Measurements from ENCODE around the gene PDSS2.
"Not testable (repeated sequence)": the region's sequence is repeated elsewhere in the genome, so short reads cannot be mapped to it uniquely, and the experiment has no call there.

The PDSS2 gene

GRCh38 chr6:107491138-107491609 is 31.8 kb upstream of the PDSS2 start:
- H3K4me1 ChIP-seq (ENCODE audit: control insufficient read depth in 5 of 5, insufficient read depth in 5 of 5, low read length in 5 of 5): peaks cover 8 to 73% (median 51%) of the 10 kb centered on the region in 5 donors

GRCh38 chr6:107490566-107491137 is 31.3 kb upstream of the PDSS2 start:
- H3K9ac ChIP-seq (ENCODE audit: low read length in 5 of 5): peak overlapping the region in 4 of 5 donors; percentile 39 to 66 (median 56)
- peaks cover 8 to 68% (median 48%) of the 10 kb centered on the region in 5 donors for H3K4me1 ChIP-seq (ENCODE audit: control insufficient read depth in 5 of 5, insufficient read depth in 5 of 5, low read length in 5 of 5)
- H3K36me3 ChIP-seq (ENCODE audit: control insufficient read depth in 5 of 5, insufficient read depth in 5 of 5, low read length in 5 of 5): no peaks in the 10 kb centered on the region
- H3K4me3 ChIP-seq (ENCODE audit: low read depth in 1 of 5, low read length in 5 of 5): peak overlapping the region; percentile 72 to 78 (median 75)
- no peaks in the 10 kb centered on the region for H3K9me3 ChIP-seq (ENCODE audit: control insufficient read depth in 5 of 5, low read length in 5 of 5)
- peak overlapping the region; percentile 47 for H3K27ac ChIP-seq (ENCODE audit: low read depth, low read length)
- peaks cover 0 to 36% (median 13%) of the 10 kb centered on the region in 5 donors for H3K27me3 ChIP-seq (ENCODE audit: control insufficient read depth in 5 of 5, insufficient read depth in 4 of 5, low read length in 5 of 5)

More at GRCh38 chr6:107491138-107491609, 31.8 kb upstream of the PDSS2 start:
- peak overlapping the region; percentile 72 to 78 (median 75) for H3K4me3 ChIP-seq (ENCODE audit: low read depth in 1 of 5, low read length in 5 of 5)
- H3K9me3 ChIP-seq (ENCODE audit: control insufficient read depth in 5 of 5, low read length in 5 of 5): no peaks in the 10 kb centered on the region
- no peaks in the 10 kb centered on the region for H3K36me3 ChIP-seq (ENCODE audit: control insufficient read depth in 5 of 5, insufficient read depth in 5 of 5, low read length in 5 of 5)
- peaks cover 0 to 36% (median 13%) of the 10 kb centered on the region in 5 donors for H3K27me3 ChIP-seq (ENCODE audit: control insufficient read depth in 5 of 5, insufficient read depth in 4 of 5, low read length in 5 of 5)
- peak overlapping the region in 3 of 5 donors; percentile 39 to 66 (median 57) for H3K9ac ChIP-seq (ENCODE audit: low read length in 5 of 5)
- H3K27ac ChIP-seq (ENCODE audit: low read depth, low read length): no peak overlapping the region

DNA sequence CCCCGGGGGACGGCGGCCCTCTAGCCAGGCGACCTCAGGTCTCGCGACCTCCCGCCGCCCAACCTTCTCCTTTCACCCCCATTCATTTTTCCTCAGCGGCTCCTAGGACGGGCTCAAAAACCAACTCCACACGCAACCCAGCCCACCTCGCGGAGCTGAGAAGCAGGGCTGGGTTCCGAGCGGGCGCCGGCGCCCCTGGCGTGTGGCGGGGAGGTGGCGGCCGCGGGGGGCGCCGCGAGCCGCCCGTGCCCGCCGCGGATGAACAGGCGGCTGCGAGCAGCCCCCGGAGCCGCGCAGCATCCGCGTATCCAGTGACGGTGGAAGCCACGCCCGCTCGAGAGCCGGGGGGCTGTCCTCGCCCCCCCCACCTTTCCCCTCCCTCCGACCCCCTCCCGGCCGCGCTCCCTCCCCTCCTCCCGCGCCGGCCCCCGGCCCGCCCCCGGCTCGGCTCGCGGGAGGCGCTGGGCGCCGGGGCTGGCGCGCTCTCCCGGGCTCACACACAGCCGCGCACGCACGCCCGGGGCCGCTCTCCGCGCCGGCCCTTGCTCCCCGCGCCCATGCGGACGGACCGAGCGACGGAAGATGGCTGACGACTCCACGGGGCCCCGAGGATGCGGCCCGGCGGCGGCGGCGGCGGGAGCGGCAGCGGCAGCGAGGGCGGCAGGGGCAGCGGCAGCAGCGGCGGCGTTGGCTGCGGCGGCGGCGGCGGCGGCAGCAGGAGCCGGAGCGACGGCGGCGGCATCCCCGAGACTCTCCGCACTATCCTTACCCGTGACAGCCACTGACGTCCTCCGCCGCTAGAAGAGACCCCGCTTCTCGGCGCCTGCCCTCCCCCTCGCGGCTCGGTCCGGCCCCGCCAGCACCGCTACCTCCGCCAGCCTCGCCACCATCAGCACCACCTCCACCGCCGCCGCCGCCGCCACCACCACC is 30.5 kb upstream of the PDSS2 start, which contains the start of gene SOBP:
TSS of gene SOBP (plus strand) at position 482 of the 930 bp plus-strand sequence. CDS start 500 bp downstream, outside the sequence.
- peak within 1 kb of the TSS; percentile 47 for H3K27ac ChIP-seq (ENCODE audit: low read depth, low read length)
- H3K9me3 ChIP-seq (ENCODE audit: control insufficient read depth in 5 of 5, low read length in 5 of 5): no peaks in the 10 kb centered on the region
- H3K36me3 ChIP-seq (ENCODE audit: control insufficient read depth in 5 of 5, insufficient read depth in 5 of 5, low read length in 5 of 5): no peaks in the 10 kb centered on the region
- peak within 1 kb of the TSS in 4 of 5 donors; percentile 45 to 66 (median 56) for H3K9ac ChIP-seq (ENCODE audit: low read length in 5 of 5)
- peaks cover 3 to 62% (median 44%) of the 10 kb centered on the region in 5 donors for H3K4me1 ChIP-seq (ENCODE audit: control insufficient read depth in 5 of 5, insufficient read depth in 5 of 5, low read length in 5 of 5)
- peak within 1 kb of the TSS; percentile 72 to 78 (median 75) for H3K4me3 ChIP-seq (ENCODE audit: low read depth in 1 of 5, low read length in 5 of 5)
- peaks cover 0 to 36% (median 13%) of the 10 kb centered on the region in 5 donors for H3K27me3 ChIP-seq (ENCODE audit: control insufficient read depth in 5 of 5, insufficient read depth in 4 of 5, low read length in 5 of 5)

- Histone ChIP-seq H3K4me1 (ENCODE audit: control insufficient read depth in 5 of 5, insufficient read depth in 5 of 5, low read length in 5 of 5) (peaks cover 3 to 54% (median 40%) of the 10 kb centered on the region in 5 donors), H3K27me3 (ENCODE audit: control insufficient read depth in 5 of 5, insufficient read depth in 4 of 5, low read length in 5 of 5) (peaks cover 0 to 36% (median 13%) of the 10 kb centered on the region in 5 donors), H3K27ac (ENCODE audit: low read depth, low read length) (peak overlapping the region; percentile 46), H3K9me3 (ENCODE audit: control insufficient read depth in 5 of 5, low read length in 5 of 5) (no peaks in the 10 kb centered on the region), H3K4me3 (ENCODE audit: low read depth in 1 of 5, low read length in 5 of 5) (peak overlapping the region; percentile 65 to 74 (median 71)), H3K9ac (ENCODE audit: low read length in 5 of 5) (peak overlapping the region in 3 of 5 donors; percentile 20 to 53 (median 45)), H3K36me3 (ENCODE audit: control insufficient read depth in 5 of 5, insufficient read depth in 5 of 5, low read length in 5 of 5) (no peaks in the 10 kb centered on the region)
These were observed 29.7 kb upstream of the PDSS2 start for GRCh38 chr6:107488875-107489635.

- Histone ChIP-seq H3K4me3 (ENCODE audit: low read depth in 1 of 5, low read length in 5 of 5) (peak overlapping the region; percentile 65 to 74 (median 71)), H3K36me3 (ENCODE audit: control insufficient read depth in 5 of 5, insufficient read depth in 5 of 5, low read length in 5 of 5) (no peaks in the 10 kb centered on the region), H3K9me3 (ENCODE audit: control insufficient read depth in 5 of 5, low read length in 5 of 5) (no peaks in the 10 kb centered on the region), H3K9ac (ENCODE audit: low read length in 5 of 5) (peak overlapping the region in 1 of 5 donors; percentile 53), H3K4me1 (ENCODE audit: control insufficient read depth in 5 of 5, insufficient read depth in 5 of 5, low read length in 5 of 5) (peaks cover 3 to 46% (median 40%) of the 10 kb centered on the region in 5 donors), H3K27ac (ENCODE audit: low read depth, low read length) (peak overlapping the region; percentile 46), H3K27me3 (ENCODE audit: control insufficient read depth in 5 of 5, insufficient read depth in 4 of 5, low read length in 5 of 5) (peaks cover 0 to 36% (median 13%) of the 10 kb centered on the region in 5 donors)
These were observed 29.0 kb upstream of the PDSS2 start for GRCh38 chr6:107488174-107488874.

DNA sequence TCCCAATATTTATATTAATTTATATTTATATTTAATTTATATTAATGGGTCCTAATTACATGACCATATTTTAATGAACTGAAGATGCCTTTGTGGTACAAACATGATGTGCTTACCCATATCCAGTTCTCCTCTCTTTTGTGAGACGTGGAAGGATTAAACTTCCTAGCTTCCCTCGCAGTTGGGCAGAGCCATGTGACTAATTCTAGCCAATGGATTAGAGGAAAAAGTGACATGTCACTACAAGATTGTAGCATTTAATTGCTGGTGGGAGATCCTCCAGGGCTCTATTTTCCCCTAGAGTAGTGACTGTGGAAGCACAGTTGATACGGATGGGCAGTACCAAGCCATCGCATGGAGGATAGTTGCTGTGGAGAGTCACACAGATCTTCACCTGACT is 25.8 kb upstream of the PDSS2 start:
- Histone ChIP-seq H3K4me1 (ENCODE audit: control insufficient read depth in 5 of 5, insufficient read depth in 5 of 5, low read length in 5 of 5) (peaks cover 3 to 15% (median 15%) of the 10 kb centered on the region in 5 donors), H3K27me3 (ENCODE audit: control insufficient read depth in 5 of 5, insufficient read depth in 4 of 5, low read length in 5 of 5) (peaks cover 6 to 21% (median 12%) of the 10 kb centered on the region in 5 donors), H3K4me3 (ENCODE audit: low read depth in 1 of 5, low read length in 5 of 5) (no peak overlapping the region), H3K36me3 (ENCODE audit: control insufficient read depth in 5 of 5, insufficient read depth in 5 of 5, low read length in 5 of 5) (no peaks in the 10 kb centered on the region), H3K9me3 (ENCODE audit: control insufficient read depth in 5 of 5, low read length in 5 of 5) (no peaks in the 10 kb centered on the region), H3K9ac (ENCODE audit: low read length in 5 of 5) (no peak overlapping the region), H3K27ac (ENCODE audit: low read depth, low read length) (no peak overlapping the region)

DNA sequence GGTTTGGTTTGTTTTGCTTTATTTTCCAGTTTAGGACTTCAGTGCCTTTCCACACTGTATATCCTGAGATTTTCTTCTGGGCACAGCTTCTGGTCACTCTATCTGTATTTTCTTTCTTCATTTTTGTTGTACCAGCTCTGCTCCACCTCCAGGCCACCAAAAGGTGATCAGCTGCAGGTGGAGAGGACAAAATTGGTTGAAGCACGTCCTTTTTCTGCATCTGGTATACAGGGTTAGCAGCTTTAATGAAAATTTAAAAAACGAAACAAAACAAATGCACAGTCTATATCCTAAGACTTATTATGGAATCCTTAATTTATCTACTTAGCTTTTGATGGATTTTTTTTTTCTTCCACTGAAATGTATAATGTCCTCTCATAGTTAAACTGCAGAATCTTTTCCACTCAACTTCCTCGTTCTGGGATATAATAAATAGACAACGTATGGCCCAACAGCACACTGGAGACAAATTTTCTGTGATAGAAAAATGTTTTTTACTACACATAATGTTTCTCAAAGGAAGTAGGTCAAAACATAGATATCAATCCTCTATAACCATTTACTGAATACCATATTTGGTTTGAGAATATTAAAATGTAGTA is 19.8 kb upstream of the PDSS2 start:
- Histone ChIP-seq H3K4me1 (ENCODE audit: control insufficient read depth in 5 of 5, insufficient read depth in 5 of 5, low read length in 5 of 5) (no peaks in the 10 kb centered on the region), H3K36me3 (ENCODE audit: control insufficient read depth in 5 of 5, insufficient read depth in 5 of 5, low read length in 5 of 5) (no peaks in the 10 kb centered on the region), H3K9ac (ENCODE audit: low read length in 5 of 5) (no peak overlapping the region), H3K9me3 (ENCODE audit: control insufficient read depth in 5 of 5, low read length in 5 of 5) (no peaks in the 10 kb centered on the region), H3K27ac (ENCODE audit: low read depth, low read length) (no peak overlapping the region), H3K27me3 (ENCODE audit: control insufficient read depth in 5 of 5, insufficient read depth in 4 of 5, low read length in 5 of 5) (peaks cover 0 to 6% (median 4%) of the 10 kb centered on the region in 5 donors), H3K4me3 (ENCODE audit: low read depth in 1 of 5, low read length in 5 of 5) (no peak overlapping the region)

DNA sequence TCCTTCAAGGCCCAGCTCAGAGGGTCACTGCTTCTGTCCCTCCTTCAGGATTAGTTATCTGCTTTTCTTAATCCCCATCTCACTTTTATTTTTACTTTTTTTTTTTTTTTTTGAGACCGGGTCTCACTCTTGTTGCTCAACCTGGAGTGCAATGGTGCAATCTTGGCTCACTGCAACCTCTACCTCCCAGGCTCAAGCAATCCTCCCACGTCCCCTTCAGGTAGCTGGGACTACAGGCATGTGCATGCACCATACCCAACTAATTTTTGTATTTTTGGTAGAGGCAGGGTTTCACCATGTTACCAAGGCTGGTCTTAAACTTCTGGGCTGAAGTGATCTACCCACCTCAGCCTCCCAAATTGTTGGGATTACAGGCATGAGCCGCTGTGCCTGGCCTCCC is 16.5 kb upstream of the PDSS2 start:
- H3K4me3 ChIP-seq (ENCODE audit: low read depth in 1 of 5, low read length in 5 of 5); H3K9ac ChIP-seq (ENCODE audit: low read length in 5 of 5); H3K9me3 ChIP-seq (ENCODE audit: control insufficient read depth in 5 of 5, low read length in 5 of 5); H3K36me3 ChIP-seq (ENCODE audit: control insufficient read depth in 5 of 5, insufficient read depth in 5 of 5, low read length in 5 of 5); H3K4me1 ChIP-seq (ENCODE audit: control insufficient read depth in 5 of 5, insufficient read depth in 5 of 5, low read length in 5 of 5); H3K27ac ChIP-seq (ENCODE audit: low read depth, low read length); H3K27me3 ChIP-seq (ENCODE audit: control insufficient read depth in 5 of 5, insufficient read depth in 4 of 5, low read length in 5 of 5): not testable (repeated sequence)

- not testable (repeated sequence) for H3K27me3 ChIP-seq (ENCODE audit: control insufficient read depth in 5 of 5, insufficient read depth in 4 of 5, low read length in 5 of 5); H3K36me3 ChIP-seq (ENCODE audit: control insufficient read depth in 5 of 5, insufficient read depth in 5 of 5, low read length in 5 of 5); H3K4me1 ChIP-seq (ENCODE audit: control insufficient read depth in 5 of 5, insufficient read depth in 5 of 5, low read length in 5 of 5); H3K9ac ChIP-seq (ENCODE audit: low read length in 5 of 5); H3K4me3 ChIP-seq (ENCODE audit: low read depth in 1 of 5, low read length in 5 of 5); H3K9me3 ChIP-seq (ENCODE audit: control insufficient read depth in 5 of 5, low read length in 5 of 5); H3K27ac ChIP-seq (ENCODE audit: low read depth, low read length)
These were observed 16.0 kb upstream of the PDSS2 start for GRCh38 chr6:107475360-107475759.
